Upper lobe of left lung (tissue), 4 donors: ENCODE measurements around the gene TSPAN5.

Experiments
- EP300 ChIP-seq, 4 donors: sonication (generic); formaldehyde crosslinking; IDR thresholded peaks; one replicate each; pipeline ENCODE4 v1.5.1; 2017; ENCODE audit warnings: antibody characterized with exemption in 4 of 4, control low read depth in 2 of 4
- POLR2A ChIP-seq, 4 donors: fragments of 450-650 bp; IDR thresholded peaks; one replicate each; pipeline ENCODE4 v1.5.1; 2016 to 2017; ENCODE audit warnings: antibody characterized with exemption in 4 of 4, mild to moderate bottlenecking in 2 of 4
- POLR2AphosphoS5 ChIP-seq, 2 donors: sonication (generic); formaldehyde crosslinking; IDR thresholded peaks; one replicate each; pipeline ENCODE4 v1.5.1; 2017; ENCODE audit warnings: antibody characterized with exemption in 2 of 2
- TF ChIP-seq, protein P1 (sequence below), 6 experiments: fragments of 450-650 bp in 4 of 6; fragments of 200-600 bp in 2 of 6; sonication (generic) in 2 of 6; IDR thresholded peaks; one replicate each; pipeline ENCODE4 v1.5.1; 2016 to 2019; ENCODE audit warnings: antibody characterized with exemption in 6 of 6

DNA sequence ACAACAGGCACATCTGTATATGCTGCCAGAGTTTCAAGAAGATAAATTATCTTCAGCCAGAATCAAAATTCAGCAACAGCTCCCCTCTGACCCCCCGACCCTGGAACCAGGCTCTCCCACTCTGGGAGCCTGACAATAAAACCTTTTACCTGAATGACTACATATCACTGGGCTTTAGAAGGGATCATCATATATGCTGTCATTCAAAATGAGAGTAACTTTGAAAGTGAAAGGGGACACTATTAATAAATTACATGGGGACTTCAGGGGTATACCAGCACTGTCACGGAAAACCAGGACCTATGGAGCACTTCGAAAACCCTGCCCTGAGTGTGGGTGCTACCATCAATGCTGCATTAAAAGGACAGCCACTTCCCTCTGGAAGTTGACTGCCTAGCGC, 26.2 kb downstream of the TSPAN5 start:
- TF ChIP-seq, protein P1, sequence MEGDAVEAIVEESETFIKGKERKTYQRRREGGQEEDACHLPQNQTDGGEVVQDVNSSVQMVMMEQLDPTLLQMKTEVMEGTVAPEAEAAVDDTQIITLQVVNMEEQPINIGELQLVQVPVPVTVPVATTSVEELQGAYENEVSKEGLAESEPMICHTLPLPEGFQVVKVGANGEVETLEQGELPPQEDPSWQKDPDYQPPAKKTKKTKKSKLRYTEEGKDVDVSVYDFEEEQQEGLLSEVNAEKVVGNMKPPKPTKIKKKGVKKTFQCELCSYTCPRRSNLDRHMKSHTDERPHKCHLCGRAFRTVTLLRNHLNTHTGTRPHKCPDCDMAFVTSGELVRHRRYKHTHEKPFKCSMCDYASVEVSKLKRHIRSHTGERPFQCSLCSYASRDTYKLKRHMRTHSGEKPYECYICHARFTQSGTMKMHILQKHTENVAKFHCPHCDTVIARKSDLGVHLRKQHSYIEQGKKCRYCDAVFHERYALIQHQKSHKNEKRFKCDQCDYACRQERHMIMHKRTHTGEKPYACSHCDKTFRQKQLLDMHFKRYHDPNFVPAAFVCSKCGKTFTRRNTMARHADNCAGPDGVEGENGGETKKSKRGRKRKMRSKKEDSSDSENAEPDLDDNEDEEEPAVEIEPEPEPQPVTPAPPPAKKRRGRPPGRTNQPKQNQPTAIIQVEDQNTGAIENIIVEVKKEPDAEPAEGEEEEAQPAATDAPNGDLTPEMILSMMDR (IDR thresholded peaks at IDR 0.05): no peak
- TF ChIP-seq EP300 (IDR thresholded peaks at IDR 0.05): no peak
- no peak for TF ChIP-seq POLR2A (IDR thresholded peaks at IDR 0.05)
- no peak for TF ChIP-seq POLR2AphosphoS5 (IDR thresholded peaks at IDR 0.05)
